MM.1S (cell line): ENCODE data around the gene HHIPL1.

Source experiments
- CTCF ChIP-seq: fragments of 300-600 bp; sonication (generic); IDR thresholded peaks from 2 replicates; pipeline ENCODE4 v1.5.1; 2016; ENCODE audit warnings: antibody characterized with exemption, low read length, mixed read lengths
- EZH2 ChIP-seq: fragments of 300-600 bp; sonication (generic); optimal IDR thresholded peaks from 2 replicates; pipeline ENCODE3; 2017; ENCODE audit warnings: low read depth, mild to moderate bottlenecking, antibody characterized with exemption, low read length, mixed read lengths
- EZH2phosphoT487 ChIP-seq: fragments of 300-600 bp; sonication (generic); IDR thresholded peaks from 2 replicates; pipeline ENCODE4 v1.6.1; 2018; ENCODE audit warnings: antibody characterized with exemption, low read length

GRCh38 chr14:99728231-99728920 is 83.4 kb downstream of the HHIPL1 start:
- TF ChIP-seq CTCF (no peak), EZH2 (no peak), EZH2phosphoT487 (no peak)
